Neural cell (in vitro differentiated cells): ENCODE data around the gene CLCNKB. TPM values are rescaled to one million over a fixed set of nuclear protein-coding genes. Genes with fewer than 3 reads are reported as not detected.

ENCODE experiments used
- H2AFZ ChIP-seq: fragments of 200-600, 300-800 bp; sonication (generic), shearing (Covaris generic); 2 replicates; pipeline ENCODE4 v1.6.0; 2014; ENCODE audit warnings: low read depth, mild to moderate bottlenecking, antibody characterized with exemption, low read length, moderate library complexity
- H3F3A ChIP-seq: fragments of 200-600 bp; shearing (Covaris generic); 2 replicates; pipeline ENCODE4 v1.6.1; 2016; ENCODE audit warnings: mild to moderate bottlenecking, moderate library complexity, mixed read lengths, antibody characterized with exemption, low read length; ENCODE audit not compliant: insufficient read depth, poor library complexity, severe bottlenecking
- H3K27ac ChIP-seq: fragments of 200-600, 300-800 bp; sonication (generic), shearing (Covaris generic); 2 replicates; pipeline ENCODE4 v1.5.1; 2014; ENCODE audit warnings: mild to moderate bottlenecking, low read length, moderate library complexity
- H3K27me3 ChIP-seq: fragments of 300-800, 200-600 bp; sonication (generic), shearing (Covaris generic); 2 replicates; pipeline ENCODE4 v1.6.0; 2014; ENCODE audit warnings: mild to moderate bottlenecking, low read depth, low read length, moderate library complexity; ENCODE audit not compliant: insufficient read depth
- H3K36me3 ChIP-seq: fragments of 300-800, 200-600 bp; sonication (generic), shearing (Covaris generic); 2 replicates; pipeline ENCODE4 v1.5.1; 2014; ENCODE audit warnings: mild to moderate bottlenecking, antibody characterized with exemption, low read length, moderate library complexity; ENCODE audit not compliant: insufficient read depth
- H3K4me2 ChIP-seq: fragments of 300-800, 200-600 bp; sonication (generic), shearing (Covaris generic); 2 replicates; pipeline ENCODE4 v1.6.0; 2014; ENCODE audit warnings: mild to moderate bottlenecking, low read length
- H3K4me3 ChIP-seq: fragments of 300-800, 200-600 bp; sonication (generic), shearing (Covaris generic); 2 replicates; pipeline ENCODE4 v1.5.1; 2014; ENCODE audit warnings: mild to moderate bottlenecking, low read length, moderate library complexity
- H3K79me2 ChIP-seq: fragments of 200-600 bp; shearing (Covaris generic); replicated peaks from 2 replicates; pipeline ENCODE4 v1.6.0; 2014; ENCODE audit warnings: mild to moderate bottlenecking, low read length, moderate library complexity; ENCODE audit not compliant: insufficient read depth
- H3K9ac ChIP-seq: fragments of 300-800, 200-600 bp; sonication (generic), shearing (Covaris generic); 2 replicates; pipeline ENCODE4 v1.6.1; 2016; ENCODE audit warnings: mild to moderate bottlenecking, low read length, mixed read lengths
- H3K9me2 ChIP-seq: fragments of 200-600 bp; shearing (Covaris generic); 2 replicates; pipeline ENCODE4 v1.6.1; 2016; ENCODE audit warnings: mild to moderate bottlenecking, low read length, mixed read lengths; ENCODE audit not compliant: insufficient read depth
- H3K9me3 ChIP-seq: fragments of 200-600, 300-800 bp; sonication (generic), shearing (Covaris generic); 2 replicates; pipeline ENCODE4 v1.6.1; 2016; ENCODE audit warnings: mild to moderate bottlenecking, mixed run types, low read length, moderate library complexity, mixed read lengths
- H4K20me1 ChIP-seq: fragments of 200-600 bp; shearing (Covaris generic); 2 replicates; pipeline ENCODE4 v1.6.1; 2016; ENCODE audit warnings: mild to moderate bottlenecking, mixed run types; ENCODE audit not compliant: insufficient read depth
- CTCF ChIP-seq: fragments of 450-650 bp; IDR thresholded peaks from 2 replicates; pipeline ENCODE4 v1.5.1; 2014; ENCODE audit warnings: antibody characterized with exemption, mild to moderate bottlenecking, moderate library complexity; ENCODE audit not compliant: poor library complexity, severe bottlenecking
- EP300 ChIP-seq: fragments of 450-650 bp; conservative IDR thresholded peaks from 2 replicates; pipeline ENCODE4 v1.6.1; 2014; ENCODE audit warnings: antibody characterized with exemption, mild to moderate bottlenecking, moderate library complexity; ENCODE audit not compliant: poor library complexity, severe bottlenecking
- EZH2 ChIP-seq: fragments of 200-600, 300-800 bp; shearing (Covaris generic), sonication (generic); IDR thresholded peaks from 2 replicates; pipeline ENCODE4 v1.6.1; 2014; ENCODE audit warnings: antibody characterized with exemption, low read length, borderline replicate concordance, mild to moderate bottlenecking; ENCODE audit not compliant: insufficient read depth, poor library complexity, severe bottlenecking
- MXI1 ChIP-seq: fragments of 450-650 bp; conservative IDR thresholded peaks from 2 replicates; pipeline ENCODE4 v1.6.1; 2014; ENCODE audit warnings: antibody characterized with exemption, mild to moderate bottlenecking; ENCODE audit not compliant: poor library complexity, severe bottlenecking
- POLR2AphosphoS5 ChIP-seq: IDR thresholded peaks from 2 replicates; pipeline ENCODE4 v1.6.1; 2012
- RAD21 ChIP-seq: fragments of 450-650 bp; conservative IDR thresholded peaks from 2 replicates; pipeline ENCODE4 v1.6.1; 2014; ENCODE audit warnings: antibody characterized with exemption, mild to moderate bottlenecking, moderate library complexity
- REST ChIP-seq: IDR thresholded peaks from 2 replicates; pipeline ENCODE4 v1.6.1; 2012; ENCODE audit warnings: borderline replicate concordance
- SMC3 ChIP-seq: fragments of 450-650 bp; conservative IDR thresholded peaks from 2 replicates; pipeline ENCODE4 v1.6.1; 2014; ENCODE audit warnings: antibody characterized with exemption, mild to moderate bottlenecking, moderate library complexity; ENCODE audit not compliant: poor library complexity
- TAF1 ChIP-seq: IDR thresholded peaks from 2 replicates; pipeline ENCODE4 v1.6.1; 2012; ENCODE audit warnings: low read depth
- polyA plus RNA-seq: library from polyadenylated mRNA; depleted of rRNA; stranded (reverse); fragments of >200 nt; gene quantifications from 2 replicates; pipeline ENCODE4 v1.2.3, GENCODE V29; 2014

CLCNKB gene
- polyA plus RNA-seq, 1 donor from 2014 or later, result not detected

GRCh38 chr1:16082283-16083038 is 38.9 kb downstream of the CLCNKB start:
- Histone ChIP-seq H3K9me3 (no peaks in the 10 kb centered on the region), H3K27me3 (no peaks in the 10 kb centered on the region), H2AFZ (no peak overlapping the region), H3F3A (no peaks in the 10 kb centered on the region), H3K9ac (no peak overlapping the region), H3K4me2 (no peak overlapping the region), H3K36me3 (no peaks in the 10 kb centered on the region), H3K9me2 (no peaks in the 10 kb centered on the region), H3K79me2 (no peaks in the 10 kb centered on the region), H3K4me3 (no peak overlapping the region), H4K20me1 (no peaks in the 10 kb centered on the region), H3K27ac (no peak overlapping the region)
- TF ChIP-seq CTCF (no peak), EP300 (no peak), MXI1 (no peak), POLR2AphosphoS5 (no peak), TAF1 (no peak), SMC3 (no peak), EZH2 (no peak), RAD21 (no peak), REST (no peak)

DNA sequence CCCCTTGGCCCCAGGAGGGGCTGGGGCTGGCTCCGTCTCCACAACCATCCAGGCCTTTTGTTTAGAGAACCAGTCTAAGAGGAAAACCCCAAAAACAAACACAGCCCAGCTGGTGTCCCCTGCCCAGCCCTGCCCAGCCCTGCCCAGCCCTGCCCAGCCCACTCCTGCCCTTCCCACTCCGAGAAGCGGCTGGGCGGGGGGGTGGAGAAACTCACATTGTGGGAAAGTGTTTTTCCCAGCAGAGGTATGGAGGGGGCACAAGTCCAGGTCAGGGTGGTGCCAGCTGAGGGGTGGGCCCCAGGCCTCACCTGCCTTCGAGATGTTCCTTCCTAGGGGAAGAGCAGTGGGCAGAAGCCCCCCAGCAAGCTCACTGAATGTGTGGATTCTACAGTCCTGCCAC is 39.9 kb downstream of the CLCNKB start:
- H4K20me1 ChIP-seq, result no peaks in the 10 kb centered on the region
- TF ChIP-seq EZH2 (no peak), MXI1 (no peak), SMC3 (no peak), POLR2AphosphoS5 (no peak), TAF1 (no peak), CTCF (no peak), RAD21 (no peak), EP300 (no peak), REST (no peak)

More for the DNA sequence above, 39.9 kb downstream of the CLCNKB start:
- H3K27me3 ChIP-seq, result no peaks in the 10 kb centered on the region
- no peak overlapping the region for H2AFZ ChIP-seq
- no peak overlapping the region for H3K4me3 ChIP-seq
- no peaks in the 10 kb centered on the region for H3K79me2 ChIP-seq
- H3K36me3 ChIP-seq, result no peaks in the 10 kb centered on the region
- H3K9ac ChIP-seq, result no peak overlapping the region
- H3K9me2 ChIP-seq, result no peaks in the 10 kb centered on the region
- no peak overlapping the region for H3K4me2 ChIP-seq
- H3K27ac ChIP-seq, result no peak overlapping the region
- no peaks in the 10 kb centered on the region for H3F3A ChIP-seq
- H3K9me3 ChIP-seq, result no peaks in the 10 kb centered on the region
